Skeletal muscle tissue (tissue), 4 donors: ENCODE data around the gene ANKS1B. TPM values are rescaled to one million over a fixed set of nuclear protein-coding genes. Genes with fewer than 3 reads are reported as not detected.

ENCODE experiments used
- H3K27ac ChIP-seq: one replicate; pipeline ENCODE4 v1.7.0; 2013; ENCODE audit warnings: mild to moderate bottlenecking, low read depth, low read length, inconsistent platforms
- H3K27me3 ChIP-seq, 3 donors: one replicate each; pipeline ENCODE4 v1.7.0; 2013; ENCODE audit warnings: low read length in 3 of 3; ENCODE audit not compliant: control insufficient read depth in 3 of 3, insufficient read depth in 3 of 3
- H3K36me3 ChIP-seq, 3 donors: one replicate each; pipeline ENCODE4 v1.7.0; 2013; ENCODE audit warnings: low read length in 3 of 3; ENCODE audit not compliant: control insufficient read depth in 3 of 3, insufficient read depth in 3 of 3
- H3K4me1 ChIP-seq, 3 donors: one replicate each; pipeline ENCODE4 v1.7.0; 2013; ENCODE audit warnings: low read length in 3 of 3, mild to moderate bottlenecking in 3 of 3; ENCODE audit not compliant: control insufficient read depth in 3 of 3, insufficient read depth in 3 of 3
- H3K4me3 ChIP-seq, 3 donors: one replicate each; pipeline ENCODE4 v1.7.0; 2013; ENCODE audit warnings: low read length in 3 of 3
- H3K9ac ChIP-seq, 3 donors: one replicate each; pipeline ENCODE4 v1.7.0; 2013; ENCODE audit warnings: low read length in 3 of 3, mild to moderate bottlenecking in 3 of 3, moderate library complexity in 2 of 3, low read depth in 1 of 3
- H3K9me3 ChIP-seq, 3 donors: one replicate each; pipeline ENCODE4 v1.7.0; 2013; ENCODE audit warnings: low read length in 3 of 3; ENCODE audit not compliant: control insufficient read depth in 3 of 3
- total RNA-seq: library from RNA; depleted of rRNA; stranded (reverse); fragments of >200 nt; gene quantifications from one replicate; pipeline ENCODE4 v1.2.3, GENCODE V29; 2014
- donor health status: Osteomylitis.

ANKS1B gene
- total RNA-seq, 1 donor from 2014 or later, result 10.4 TPM

GRCh38 chr12:99231031-99231430 is 753.7 kb downstream of the ANKS1B start:
- H3K4me1 ChIP-seq, result no peaks in the 10 kb centered on the region
- no peak overlapping the region for H3K4me3 ChIP-seq
- H3K27me3 ChIP-seq, result no peaks in the 10 kb centered on the region
- no peak overlapping the region for H3K9ac ChIP-seq
- no peaks in the 10 kb centered on the region for H3K9me3 ChIP-seq
- no peaks in the 10 kb centered on the region for H3K36me3 ChIP-seq
- no peak overlapping the region for H3K27ac ChIP-seq

GRCh38 chr12:99224237-99224636 is 760.5 kb downstream of the ANKS1B start:
- H3K27ac ChIP-seq, result no peak overlapping the region
- no peaks in the 10 kb centered on the region for H3K36me3 ChIP-seq
- no peaks in the 10 kb centered on the region for H3K27me3 ChIP-seq
- no peaks in the 10 kb centered on the region for H3K9me3 ChIP-seq
- no peak overlapping the region for H3K4me3 ChIP-seq
- no peaks in the 10 kb centered on the region for H3K4me1 ChIP-seq
- no peak overlapping the region for H3K9ac ChIP-seq

GRCh38 chr12:99223579-99223978 is 761.2 kb downstream of the ANKS1B start:
- H3K36me3 ChIP-seq, result no peaks in the 10 kb centered on the region
- H3K4me1 ChIP-seq, result no peaks in the 10 kb centered on the region
- H3K4me3 ChIP-seq, result no peak overlapping the region
- H3K9me3 ChIP-seq, result no peaks in the 10 kb centered on the region
- H3K27ac ChIP-seq, result no peak overlapping the region
- no peaks in the 10 kb centered on the region for H3K27me3 ChIP-seq
- no peak overlapping the region for H3K9ac ChIP-seq

GRCh38 chr12:99213047-99213446 is 771.7 kb downstream of the ANKS1B start:
- H3K4me3 ChIP-seq, result no peak overlapping the region
- no peaks in the 10 kb centered on the region for H3K27me3 ChIP-seq
- H3K9me3 ChIP-seq, result no peaks in the 10 kb centered on the region
- H3K36me3 ChIP-seq, result no peaks in the 10 kb centered on the region
- no peak overlapping the region for H3K9ac ChIP-seq
- H3K27ac ChIP-seq, result no peak overlapping the region
- no peaks in the 10 kb centered on the region for H3K4me1 ChIP-seq

GRCh38 chr12:99212275-99212674 is 772.5 kb downstream of the ANKS1B start:
- Histone ChIP-seq H3K4me3 (no peak overlapping the region), H3K9ac (no peak overlapping the region), H3K9me3 (no peaks in the 10 kb centered on the region), H3K27me3 (no peaks in the 10 kb centered on the region), H3K36me3 (no peaks in the 10 kb centered on the region), H3K27ac (no peak overlapping the region), H3K4me1 (no peaks in the 10 kb centered on the region)

GRCh38 chr12:99205111-99205510 is 779.6 kb downstream of the ANKS1B start:
- no peak overlapping the region for H3K27ac ChIP-seq
- H3K36me3 ChIP-seq, result no peaks in the 10 kb centered on the region
- H3K27me3 ChIP-seq, result no peaks in the 10 kb centered on the region
- H3K9me3 ChIP-seq, result no peaks in the 10 kb centered on the region
- H3K4me1 ChIP-seq, result no peaks in the 10 kb centered on the region
- H3K9ac ChIP-seq, result no peak overlapping the region
- no peak overlapping the region for H3K4me3 ChIP-seq

GRCh38 chr12:99201906-99202645 is 782.7 kb downstream of the ANKS1B start:
- Histone ChIP-seq H3K9ac (no peak overlapping the region), H3K4me1 (no peaks in the 10 kb centered on the region), H3K27ac (no peak overlapping the region), H3K4me3 (no peak overlapping the region), H3K9me3 (no peaks in the 10 kb centered on the region), H3K27me3 (no peaks in the 10 kb centered on the region), H3K36me3 (no peaks in the 10 kb centered on the region)

- Histone ChIP-seq H3K9ac (no peak overlapping the region), H3K27ac (no peak overlapping the region), H3K27me3 (no peaks in the 10 kb centered on the region), H3K36me3 (no peaks in the 10 kb centered on the region), H3K4me1 (no peaks in the 10 kb centered on the region), H3K4me3 (no peak overlapping the region), H3K9me3 (no peaks in the 10 kb centered on the region)
These were observed 783.9 kb downstream of the ANKS1B start for GRCh38 chr12:99200711-99201384.

- no peaks in the 10 kb centered on the region for H3K4me1 ChIP-seq
- no peak overlapping the region for H3K9ac ChIP-seq
- H3K9me3 ChIP-seq, result no peaks in the 10 kb centered on the region
- no peak overlapping the region for H3K4me3 ChIP-seq
- H3K27ac ChIP-seq, result no peak overlapping the region
- H3K36me3 ChIP-seq, result no peaks in the 10 kb centered on the region
- H3K27me3 ChIP-seq, result no peaks in the 10 kb centered on the region
These were observed 789.3 kb downstream of the ANKS1B start for GRCh38 chr12:99195474-99195873.

- no peaks in the 10 kb centered on the region for H3K9me3 ChIP-seq
These were observed 792.2 kb downstream of the ANKS1B start for GRCh38 chr12:99192489-99192888.

More at GRCh38 chr12:99192489-99192888, 792.2 kb downstream of the ANKS1B start:
- Histone ChIP-seq H3K4me3 (no peak overlapping the region), H3K27ac (no peak overlapping the region), H3K36me3 (no peaks in the 10 kb centered on the region), H3K4me1 (no peaks in the 10 kb centered on the region), H3K27me3 (no peaks in the 10 kb centered on the region), H3K9ac (no peak overlapping the region)
